GM10847 (cell line): Measurements from ENCODE around the gene AHRR.

Experiments
- POLR2A ChIP-seq: IDR thresholded peaks from 2 replicates; pipeline ENCODE4 v1.6.1; 2011; ENCODE audit not compliant: insufficient read length; ENCODE audit errors: extremely low read depth

Gene AHRR

GRCh38 chr5:423233-423565 lies 101.7 kb downstream of the AHRR start:
- TF ChIP-seq POLR2A = no peak

- no peak for TF ChIP-seq POLR2A
Observed at GRCh38 chr5:423626-424261, 102.2 kb downstream of the AHRR start.

DNA sequence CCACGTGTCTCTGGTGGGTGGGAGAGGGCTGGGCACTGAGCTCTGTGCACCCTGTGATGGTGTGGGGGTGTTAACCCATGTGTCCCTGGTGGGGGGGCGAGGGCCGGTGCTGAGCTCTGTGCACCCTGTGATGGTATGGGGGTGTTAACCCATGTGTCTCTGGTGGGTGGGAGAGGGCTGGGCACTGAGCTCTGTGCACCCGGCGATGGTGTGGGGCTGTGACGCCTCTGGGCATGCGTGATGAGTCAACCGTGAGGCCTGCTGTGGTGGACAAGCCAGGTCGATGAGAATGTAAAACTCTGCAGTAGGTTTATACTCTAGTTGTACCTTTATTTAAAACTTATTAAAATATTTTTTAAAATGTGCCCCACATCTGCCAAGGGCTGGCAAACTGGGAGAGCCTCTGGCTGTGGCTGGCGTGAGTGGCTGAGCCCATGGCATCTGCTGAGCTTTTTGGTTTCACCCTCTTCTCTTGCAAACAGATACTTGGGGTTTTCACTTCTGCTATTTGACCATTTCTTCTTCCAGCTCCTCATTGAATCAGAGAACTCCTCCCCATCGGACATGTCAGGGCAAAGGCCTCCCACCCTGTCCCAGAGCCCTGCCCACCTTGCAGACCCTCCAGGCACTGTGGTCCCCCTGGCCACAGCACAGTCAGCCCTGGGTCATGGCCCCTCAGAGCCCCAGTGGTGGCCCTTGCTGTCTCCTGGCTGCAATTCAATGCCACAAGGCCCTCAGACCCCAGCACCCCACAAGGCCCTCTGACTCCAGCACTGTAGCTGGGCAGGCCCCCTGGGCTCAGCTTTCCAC lies 103.0 kb downstream of the AHRR start:
- peak; percentile 15 for TF ChIP-seq POLR2A

GRCh38 chr5:425714-426113 lies 104.2 kb downstream of the AHRR start:
- TF ChIP-seq POLR2A = no peak

GRCh38 chr5:426392-426976 lies 105.0 kb downstream of the AHRR start:
- TF ChIP-seq POLR2A = no peak

- no peak for TF ChIP-seq POLR2A
Observed at GRCh38 chr5:427415-428087, 106.0 kb downstream of the AHRR start.

DNA sequence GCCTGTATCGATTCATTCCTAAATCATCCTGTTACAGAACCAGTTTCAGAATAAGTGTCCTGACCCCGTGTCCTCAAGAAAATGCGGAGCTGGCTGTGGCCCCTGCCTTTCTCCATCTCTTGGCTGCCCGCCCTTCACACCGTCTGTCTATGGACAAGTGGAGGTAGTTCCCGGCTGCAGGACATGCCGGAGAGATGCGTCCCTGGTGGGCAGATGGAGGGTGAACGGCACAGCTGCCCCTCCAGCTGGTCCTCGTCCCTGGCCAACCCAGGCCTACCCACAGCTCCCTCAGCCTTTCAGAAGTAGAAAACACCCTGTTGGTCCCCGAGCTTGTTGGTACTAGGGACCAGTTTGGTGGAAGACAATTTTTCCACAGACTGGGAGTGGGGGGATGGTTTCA lies 106.7 kb downstream of the AHRR start:
- no peak for TF ChIP-seq POLR2A

DNA sequence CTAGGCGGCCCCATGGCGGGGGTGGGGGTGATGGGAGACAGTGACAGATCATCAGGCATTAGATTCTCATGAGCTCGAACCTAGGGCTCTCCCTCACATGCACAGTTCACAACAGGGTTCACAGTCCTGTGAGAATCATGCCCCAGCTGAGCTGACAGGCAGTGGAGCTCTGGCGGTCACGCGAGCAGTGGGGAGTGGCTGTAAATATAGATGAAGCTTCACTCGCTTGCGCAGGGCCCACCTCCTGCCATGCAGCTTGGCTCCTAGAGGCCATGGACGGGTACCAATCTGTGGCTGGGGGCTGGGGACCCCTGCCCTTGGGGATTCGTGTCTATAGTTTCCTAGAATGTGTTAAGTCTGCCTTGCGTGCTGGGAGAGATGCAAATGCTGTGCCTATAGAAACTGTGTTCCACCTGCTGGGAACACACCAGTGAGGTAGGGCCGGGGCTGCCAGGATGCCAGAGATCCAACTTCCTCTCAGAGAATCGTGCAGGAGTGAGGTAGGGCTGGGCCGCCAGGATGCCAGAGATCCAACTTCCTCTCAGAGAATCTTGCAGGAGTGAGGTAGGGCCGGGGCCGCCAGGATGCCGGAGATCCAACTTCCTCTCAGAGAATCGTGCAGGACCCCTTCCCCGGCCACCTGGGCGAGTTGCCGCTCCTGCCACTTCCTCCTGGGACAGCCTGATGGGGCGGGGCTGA lies 107.4 kb downstream of the AHRR start:
- TF ChIP-seq POLR2A = no peak

DNA sequence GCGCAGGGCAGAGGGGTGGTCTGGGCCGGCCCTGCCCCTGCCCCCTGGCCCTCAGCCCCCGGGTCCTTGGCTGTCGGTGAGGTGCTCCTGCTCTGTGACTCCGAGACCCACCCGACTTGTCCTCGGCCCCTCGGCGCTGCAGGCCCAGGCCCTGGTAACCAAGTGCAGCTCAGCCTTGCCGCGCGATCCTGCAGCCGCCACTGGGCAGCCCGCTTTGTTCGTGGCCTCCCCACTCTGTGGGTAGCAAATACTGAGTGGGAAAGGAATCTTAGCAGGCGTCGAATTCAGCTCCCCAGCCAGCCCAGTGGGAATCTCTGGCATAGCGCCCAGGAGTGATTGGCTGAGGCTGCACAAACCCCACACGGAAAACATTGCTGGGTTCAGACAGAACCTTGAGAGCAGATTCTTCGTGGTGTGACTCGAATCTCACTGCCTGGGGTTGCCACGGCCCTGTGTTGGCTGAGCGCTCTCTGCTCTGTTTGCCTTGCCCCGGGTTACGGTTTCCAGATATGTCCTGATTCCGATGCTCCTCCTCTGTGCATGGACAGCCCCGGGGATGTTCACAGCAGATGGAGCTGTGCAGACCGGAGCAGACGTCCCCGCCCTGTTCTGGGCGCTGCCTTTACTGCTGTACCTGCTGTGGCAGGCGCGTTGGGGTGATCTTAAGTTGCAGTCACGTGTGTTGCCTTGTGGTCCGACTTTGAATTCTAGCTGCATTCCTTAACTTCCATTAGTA lies 108.1 kb downstream of the AHRR start:
- TF ChIP-seq POLR2A = no peak

GRCh38 chr5:430214-430925 lies 108.9 kb downstream of the AHRR start:
- TF ChIP-seq POLR2A = no peak

DNA sequence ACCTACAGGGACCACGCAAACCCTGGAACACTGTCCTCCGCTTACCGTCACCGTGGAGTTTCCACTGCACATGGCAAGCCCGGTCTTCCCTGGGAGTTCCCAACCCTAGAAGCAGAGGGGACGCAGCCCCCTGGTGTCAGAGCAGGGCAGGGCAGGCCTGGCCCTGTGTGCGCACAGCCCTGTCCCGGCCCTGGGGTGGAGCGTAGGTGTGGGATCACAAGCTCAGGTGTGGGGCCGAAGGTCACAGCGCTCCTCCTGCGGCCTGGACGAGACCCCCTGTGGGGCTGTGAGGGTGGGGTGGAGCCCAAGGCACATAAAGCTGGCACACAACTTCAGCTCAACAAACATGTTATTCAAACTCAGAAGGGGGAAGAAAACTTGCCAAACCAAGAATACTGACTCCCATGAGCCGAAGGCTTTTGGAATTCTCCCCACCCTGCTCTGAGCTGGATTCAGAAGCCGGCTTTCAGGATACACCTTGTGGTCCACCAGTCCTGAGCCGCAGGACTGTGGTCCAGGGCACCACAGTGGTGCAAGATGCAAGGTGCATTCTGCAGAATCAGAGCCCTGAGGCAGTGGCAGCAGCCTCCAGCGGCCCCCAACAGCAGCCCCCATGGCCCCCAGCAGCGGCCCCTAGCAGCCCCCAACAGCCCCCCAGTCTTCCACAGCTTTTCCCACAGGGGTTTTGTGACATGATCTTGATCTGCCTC lies 109.6 kb downstream of the AHRR start:
- TF ChIP-seq POLR2A = no peak

GRCh38 chr5:431711-432050 lies 110.2 kb downstream of the AHRR start:
- no peak for TF ChIP-seq POLR2A

DNA sequence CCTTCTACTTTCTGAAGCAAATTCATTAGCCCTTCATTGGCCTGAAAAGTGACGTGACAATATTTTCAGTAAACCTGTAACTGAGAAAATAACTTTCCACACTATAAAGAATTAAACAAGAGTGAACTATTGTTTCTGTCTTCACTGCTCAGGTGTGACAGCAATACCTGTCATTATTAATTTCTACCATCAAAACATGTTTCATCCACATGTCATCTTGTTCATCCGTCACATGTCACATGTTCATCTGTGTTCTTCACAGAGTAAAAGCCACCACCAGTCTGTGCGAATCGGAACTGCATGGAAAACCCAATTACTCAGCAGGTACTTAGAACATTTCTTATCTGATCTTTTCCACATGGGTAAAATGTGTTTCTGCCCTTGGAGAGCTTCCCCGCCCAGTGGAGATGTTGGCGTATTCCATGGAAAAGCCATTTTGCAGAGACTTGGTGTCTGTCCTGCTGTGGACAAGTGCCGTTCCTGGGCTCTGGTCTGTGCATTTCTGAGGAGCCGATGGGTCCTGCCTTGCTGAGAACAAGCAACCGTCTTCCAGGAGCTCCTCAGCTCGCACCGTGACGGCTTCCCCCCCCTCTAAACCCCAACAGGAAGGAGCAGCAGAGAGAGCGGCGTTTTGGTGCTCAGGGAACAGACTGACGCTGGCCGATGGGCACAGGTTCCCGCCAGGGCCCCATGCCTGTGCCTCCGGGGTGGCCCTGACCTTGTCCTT lies 110.8 kb downstream of the AHRR start:
- TF ChIP-seq POLR2A = no peak
